ENCODE measurements around the gene SMARCAD1.

The SMARCAD1 gene

GRCh38 chr4:94226763-94227162 lies 19.1 kb downstream of the SMARCAD1 start:
- no peak for DNase-seq

- DNase-seq = no peak
Measured at GRCh38 chr4:94228493-94229216, 21.0 kb downstream of the SMARCAD1 start.

GRCh38 chr4:94232519-94232918 lies 24.9 kb downstream of the SMARCAD1 start:
- no peak for DNase-seq

GRCh38 chr4:94235825-94236224 lies 28.2 kb downstream of the SMARCAD1 start:
- DNase-seq = no peak

- no peak for DNase-seq
Measured at GRCh38 chr4:94237271-94237670, 29.6 kb downstream of the SMARCAD1 start.

- DNase-seq = no peak
Measured at GRCh38 chr4:94238160-94238559, 30.5 kb downstream of the SMARCAD1 start.

GRCh38 chr4:94240384-94240783 lies 32.7 kb downstream of the SMARCAD1 start:
- no peak for DNase-seq

GRCh38 chr4:94244087-94244828 lies 36.6 kb downstream of the SMARCAD1 start:
- DNase-seq = no peak

GRCh38 chr4:94244829-94245185 lies 37.1 kb downstream of the SMARCAD1 start:
- no peak for DNase-seq

GRCh38 chr4:94251094-94251493 lies 43.4 kb downstream of the SMARCAD1 start:
- no peak for DNase-seq

GRCh38 chr4:94253036-94253435 lies 45.4 kb downstream of the SMARCAD1 start:
- no peak for DNase-seq

- DNase-seq = no peak
Measured at GRCh38 chr4:94256144-94256783, 48.6 kb downstream of the SMARCAD1 start.

GRCh38 chr4:94256828-94257227 lies 49.2 kb downstream of the SMARCAD1 start:
- no peak for DNase-seq

- no peak for DNase-seq
Measured at GRCh38 chr4:94262163-94263016, 54.7 kb downstream of the SMARCAD1 start.

- no peak for DNase-seq
Measured at GRCh38 chr4:94267037-94267436, 59.4 kb downstream of the SMARCAD1 start.

GRCh38 chr4:94271248-94271647 lies 63.6 kb downstream of the SMARCAD1 start:
- no peak for DNase-seq

GRCh38 chr4:94274912-94275311 lies 67.2 kb downstream of the SMARCAD1 start:
- no peak for DNase-seq

GRCh38 chr4:94276204-94276603 lies 68.5 kb downstream of the SMARCAD1 start:
- DNase-seq = no peak

GRCh38 chr4:94277534-94277933 lies 69.9 kb downstream of the SMARCAD1 start:
- no peak for DNase-seq

- no peak for DNase-seq
Measured at GRCh38 chr4:94278781-94279180, 71.1 kb downstream of the SMARCAD1 start.

- no peak for DNase-seq
Measured at GRCh38 chr4:94284889-94285288, 77.2 kb downstream of the SMARCAD1 start.

- DNase-seq = no peak
Measured at GRCh38 chr4:94285666-94286065, 78.0 kb downstream of the SMARCAD1 start.
